ENCODE measurements around the gene MAP2K1.

DNA sequence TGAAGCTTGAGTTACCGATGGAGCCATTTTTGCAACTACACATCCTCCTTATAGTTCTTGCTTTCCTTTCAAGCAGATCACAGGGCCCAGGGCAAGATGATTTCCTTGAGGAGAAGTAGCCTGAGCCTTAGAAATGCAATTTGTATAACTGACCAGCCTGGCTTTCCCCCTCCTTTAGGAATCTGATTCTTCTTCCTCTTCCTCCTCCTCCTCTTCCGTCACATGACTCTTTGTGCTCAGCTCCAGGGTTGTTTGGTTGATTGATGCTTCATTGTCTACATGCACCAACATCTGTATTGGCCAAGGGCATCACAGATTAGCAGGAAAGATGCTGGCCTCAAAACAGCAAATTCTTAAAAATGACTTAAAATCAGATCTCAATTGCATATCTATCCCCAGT is 107.5 kb downstream of the MAP2K1 start:
- no peak for TF ChIP-seq EZH2 (IDR thresholded peaks at IDR 0.05; ENCODE audit: low read length)
- TF ChIP-seq CTCF (optimal IDR thresholded peaks at IDR 0.05 in 1 of 3, IDR thresholded peaks at IDR 0.05 in 1 of 3, conservative IDR thresholded peaks at IDR 0.05 in 1 of 3; ENCODE audit: extremely low read depth in 1 of 3, insufficient read depth in 2 of 3, low read length in 3 of 3) = no peak
